LHCN-M2 (cell line): ENCODE results near the gene FARS2. TPM values are rescaled to one million over a fixed set of nuclear protein-coding genes. Genes with fewer than 3 reads are reported as not detected.

ENCODE experiments used
- DNase-seq: peaks from one replicate; pipeline ENCODE4 v3.0.0-alpha.2; 2012; ENCODE audit warnings: low read depth
- total RNA-seq: library from RNA; depleted of rRNA; stranded (reverse); fragments of >200 nt; gene quantifications from 2 replicates; pipeline ENCODE4 v1.2.3, GENCODE V29; 2014

Gene FARS2
- total RNA-seq, 1 experiment from 2014 or later = 11.5 TPM

DNA sequence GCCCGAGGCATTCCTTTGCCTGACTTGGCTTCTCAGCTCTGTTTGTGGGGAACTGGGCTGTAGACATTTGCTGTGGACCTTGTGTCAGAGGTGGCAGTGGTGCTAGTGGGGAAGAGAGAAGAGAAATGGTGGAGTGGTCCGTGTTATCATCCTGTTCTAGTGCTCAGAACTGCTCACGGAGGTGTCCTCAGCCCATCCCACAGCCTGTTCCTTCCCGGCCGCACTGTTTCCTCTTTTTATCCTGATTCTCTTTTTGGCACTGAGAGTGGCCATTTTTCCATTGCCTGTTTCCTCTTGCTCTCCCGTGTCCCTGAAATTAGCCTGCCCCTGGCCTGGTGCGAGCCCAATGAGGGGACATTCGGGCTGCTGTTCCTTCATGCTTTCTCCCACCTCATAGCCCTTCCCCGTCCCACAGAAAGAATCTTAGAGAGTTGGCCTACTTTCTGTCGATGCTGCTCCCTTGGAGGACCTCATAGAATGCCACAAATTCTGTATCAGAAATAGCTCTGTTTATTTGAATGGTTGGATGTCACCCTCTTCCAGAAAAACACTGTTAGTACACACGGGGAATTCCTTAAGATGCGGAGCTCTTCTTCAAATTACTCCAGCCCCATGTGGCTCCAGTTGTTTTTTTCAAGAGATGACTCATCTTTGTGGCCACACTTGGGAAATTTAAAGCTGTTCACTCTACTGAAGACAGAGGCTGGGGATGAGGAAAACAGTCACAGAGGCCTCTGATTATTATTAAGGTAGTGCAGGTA is 26.1 kb downstream of the FARS2 start:
- DNase-seq = peak; percentile 81

DNA sequence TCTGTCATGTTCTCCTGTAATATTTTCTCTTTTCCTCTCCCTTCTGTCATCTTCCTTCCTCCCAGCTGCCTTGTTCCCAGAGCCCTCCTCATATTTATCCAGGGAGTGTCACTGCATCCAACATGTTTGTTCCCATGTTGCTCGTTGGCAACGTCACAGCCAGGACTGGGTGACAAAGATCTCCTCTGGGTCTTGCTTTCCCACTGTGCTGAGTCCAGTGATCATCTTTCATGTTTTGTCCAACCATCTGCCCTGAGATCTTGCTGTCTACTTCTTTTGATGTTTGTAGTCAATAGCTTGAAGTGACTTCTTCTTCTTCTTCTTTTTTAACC is 26.6 kb downstream of the FARS2 start:
- DNase-seq = no peak

DNA sequence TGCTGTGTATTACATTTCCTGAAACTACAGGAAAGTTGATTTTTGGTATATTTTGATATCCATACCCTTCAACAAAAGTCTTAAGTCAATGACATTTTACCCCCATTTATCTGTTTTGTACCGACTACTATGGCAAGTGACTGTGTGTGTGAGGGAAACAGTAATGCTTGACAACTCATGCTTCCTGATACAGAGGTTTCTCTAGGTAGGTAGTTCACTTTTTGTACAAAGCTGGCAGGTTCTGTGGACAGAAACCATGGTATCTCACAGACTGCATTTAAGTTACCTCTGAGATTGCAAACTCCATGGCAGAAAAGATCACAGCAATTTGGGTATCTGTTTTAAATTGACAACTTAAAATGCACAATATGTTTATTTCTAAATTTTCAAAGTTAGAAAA is 28.8 kb downstream of the FARS2 start:
- DNase-seq = no peak

DNA sequence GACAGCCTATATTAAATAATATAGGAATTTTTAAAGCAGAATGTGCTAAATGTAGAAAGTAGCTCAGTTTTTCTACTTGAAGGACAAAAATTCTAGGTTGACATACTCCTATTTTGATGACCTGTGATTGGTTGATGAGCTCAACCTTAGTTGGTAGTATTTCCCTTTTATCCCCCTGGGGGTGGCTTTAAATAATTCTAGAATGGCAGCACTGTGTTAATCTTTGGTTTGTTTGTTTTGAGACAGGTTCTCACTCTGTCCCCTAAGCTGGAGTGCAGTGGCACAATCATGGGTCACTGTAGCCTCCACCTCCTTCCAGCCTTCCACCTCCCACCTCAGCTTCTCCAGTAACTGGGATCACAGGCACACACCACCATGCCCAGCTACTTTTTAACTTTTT is 29.2 kb downstream of the FARS2 start:
- no peak for DNase-seq

DNA sequence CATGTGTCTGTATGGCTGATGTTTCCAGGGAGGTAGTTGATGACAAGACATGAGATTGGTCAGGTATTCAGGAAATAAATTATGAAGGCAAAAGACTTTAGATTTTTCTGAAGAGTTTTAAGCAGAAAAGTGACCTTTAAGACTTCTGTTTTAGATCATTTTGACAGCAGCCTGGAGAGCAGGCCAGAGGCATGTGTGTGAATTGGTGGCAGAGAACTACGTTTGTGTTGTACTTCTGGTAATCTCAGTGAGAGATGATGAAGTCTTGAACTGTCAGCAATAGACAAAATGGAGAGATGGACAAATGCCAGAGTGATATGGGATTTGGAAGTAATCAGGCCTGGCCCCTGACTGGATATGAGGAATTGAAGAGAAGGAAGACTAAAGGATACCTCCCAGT is 30.8 kb downstream of the FARS2 start:
- DNase-seq = no peak

DNA sequence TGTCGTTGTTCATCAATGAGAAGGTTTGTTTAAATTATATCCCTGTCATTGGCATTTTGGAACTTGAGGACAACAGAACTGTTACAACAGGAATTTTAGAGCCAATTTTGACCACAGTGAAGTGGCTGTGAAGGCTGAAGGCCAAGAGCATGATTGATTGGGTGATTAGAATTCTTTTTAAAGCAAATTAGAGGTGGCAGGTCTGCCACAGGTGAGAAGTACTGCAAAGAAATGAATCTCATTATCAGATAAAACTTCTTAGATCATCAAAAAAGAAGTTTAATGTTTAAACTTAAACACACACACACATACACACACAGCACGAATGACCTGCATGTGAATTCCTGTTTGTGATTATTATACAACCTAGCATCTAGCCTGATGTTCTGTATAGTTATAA is 32.4 kb downstream of the FARS2 start:
- no peak for DNase-seq

DNA sequence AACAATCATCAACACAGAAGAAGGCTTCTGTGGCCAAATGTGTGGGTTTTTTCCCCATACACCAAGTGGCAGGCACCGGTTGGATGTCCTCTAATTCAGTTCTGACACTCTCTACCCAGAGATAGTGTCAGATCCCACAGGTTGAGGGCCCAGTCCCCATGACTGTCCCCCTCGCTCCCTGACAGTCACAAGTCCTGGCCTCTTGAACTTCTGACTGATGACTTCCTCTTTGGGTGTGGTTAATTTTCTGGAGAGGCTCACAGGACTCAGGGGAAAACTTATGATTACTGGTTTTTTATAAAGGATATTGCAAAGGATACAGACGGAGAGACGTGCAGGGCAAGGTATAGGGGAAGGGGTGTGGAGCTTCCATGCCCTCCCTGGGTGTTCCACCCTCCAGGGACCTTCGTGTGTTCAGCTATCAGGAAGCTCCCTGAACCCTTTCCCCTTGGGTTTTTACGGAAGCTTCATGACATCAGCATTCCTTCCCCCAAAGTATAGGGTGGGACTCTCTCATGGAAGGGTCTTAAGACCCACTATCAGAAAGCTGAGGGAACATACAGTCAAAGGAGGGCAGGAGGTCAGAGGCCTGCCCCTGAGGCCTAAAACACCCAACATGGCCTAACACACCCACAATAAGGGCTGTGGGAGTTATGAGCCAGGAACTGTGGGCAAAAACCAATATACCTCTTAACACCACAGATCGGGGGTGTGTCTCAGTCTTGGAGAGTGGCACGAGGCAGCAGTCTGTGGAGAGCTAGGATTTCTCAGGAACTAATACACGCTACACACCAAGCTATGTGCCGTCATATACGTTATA is 33.3 kb downstream of the FARS2 start:
- no peak for DNase-seq

DNA sequence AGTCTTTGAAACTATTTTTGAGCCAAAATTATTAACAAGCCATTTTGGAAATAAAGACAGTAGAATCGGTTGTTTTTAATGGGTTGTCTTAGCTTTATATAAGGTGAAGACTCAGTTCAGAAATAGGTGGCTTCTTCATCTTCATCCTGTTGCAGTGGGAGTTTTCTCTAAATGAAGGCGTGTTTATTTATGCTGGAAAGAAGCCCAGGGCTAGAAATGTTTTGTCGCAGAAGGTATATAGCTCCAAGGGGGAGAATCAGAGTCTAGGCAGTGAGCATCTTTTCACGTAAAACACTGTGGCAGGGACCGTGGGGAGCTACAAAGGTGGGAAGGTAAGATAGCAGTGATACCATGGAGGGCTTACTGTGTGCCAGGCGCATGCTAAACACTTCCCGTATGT is 34.3 kb downstream of the FARS2 start:
- no peak for DNase-seq

DNA sequence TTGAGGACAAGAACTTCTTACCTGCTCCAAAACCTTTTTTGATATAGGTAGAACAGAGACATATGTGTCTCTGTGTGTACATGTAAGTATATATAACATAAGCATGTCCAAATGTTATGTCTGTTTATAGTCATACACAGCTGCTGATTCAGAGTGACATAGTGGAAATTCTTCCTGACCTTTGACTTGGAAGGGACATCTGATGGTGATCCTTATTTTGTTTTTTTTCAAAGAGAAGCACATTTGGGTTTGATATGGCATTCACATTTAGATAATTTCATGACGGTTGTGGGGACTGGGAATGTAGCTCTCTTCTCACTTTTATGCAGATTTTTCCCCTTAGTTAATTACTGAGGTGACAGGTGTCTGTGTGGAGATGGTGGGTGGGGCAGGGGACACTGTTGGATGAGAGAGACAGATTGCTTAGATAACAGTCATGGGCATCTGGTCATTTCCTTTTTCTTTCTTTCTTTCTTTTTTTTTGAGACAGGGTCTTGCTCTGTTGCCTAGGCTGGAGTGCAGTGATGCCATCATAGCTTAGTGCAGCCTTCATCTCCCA is 39.0 kb downstream of the FARS2 start:
- DNase-seq = no peak

DNA sequence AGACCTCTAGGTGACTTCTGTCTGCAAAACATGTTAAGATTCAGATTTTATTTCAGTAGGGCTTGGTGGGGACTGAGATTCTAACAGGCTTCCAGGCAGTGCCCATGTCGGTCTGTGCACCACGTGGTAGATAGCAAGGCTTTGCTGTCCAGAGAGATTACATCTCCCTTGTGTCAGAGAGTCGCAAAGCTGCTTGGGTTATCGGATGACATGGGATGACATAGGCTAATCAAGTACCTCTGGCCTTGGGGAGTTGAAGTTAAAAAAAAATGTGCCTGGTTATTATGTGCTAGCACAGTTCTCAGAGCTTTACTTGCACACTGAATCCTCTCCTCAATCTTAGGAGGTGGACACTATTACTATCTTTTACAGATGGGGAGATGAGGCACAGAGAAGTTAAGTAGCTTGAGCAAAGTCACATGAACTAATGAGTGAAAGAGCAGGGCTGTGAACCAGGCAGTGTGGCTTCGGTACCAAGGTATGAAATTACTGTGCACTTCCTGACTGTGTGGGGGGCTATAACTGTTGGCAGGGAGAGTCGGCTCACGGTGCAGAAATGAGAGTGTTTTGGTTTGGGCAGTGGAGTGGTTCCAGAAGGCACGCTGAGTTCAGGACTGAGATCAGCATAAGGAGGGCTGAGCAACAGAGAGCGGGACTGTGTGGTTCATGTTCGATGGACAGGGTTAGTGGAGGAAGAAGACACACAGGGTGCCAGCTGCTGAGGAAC is 41.1 kb downstream of the FARS2 start:
- DNase-seq = no peak

DNA sequence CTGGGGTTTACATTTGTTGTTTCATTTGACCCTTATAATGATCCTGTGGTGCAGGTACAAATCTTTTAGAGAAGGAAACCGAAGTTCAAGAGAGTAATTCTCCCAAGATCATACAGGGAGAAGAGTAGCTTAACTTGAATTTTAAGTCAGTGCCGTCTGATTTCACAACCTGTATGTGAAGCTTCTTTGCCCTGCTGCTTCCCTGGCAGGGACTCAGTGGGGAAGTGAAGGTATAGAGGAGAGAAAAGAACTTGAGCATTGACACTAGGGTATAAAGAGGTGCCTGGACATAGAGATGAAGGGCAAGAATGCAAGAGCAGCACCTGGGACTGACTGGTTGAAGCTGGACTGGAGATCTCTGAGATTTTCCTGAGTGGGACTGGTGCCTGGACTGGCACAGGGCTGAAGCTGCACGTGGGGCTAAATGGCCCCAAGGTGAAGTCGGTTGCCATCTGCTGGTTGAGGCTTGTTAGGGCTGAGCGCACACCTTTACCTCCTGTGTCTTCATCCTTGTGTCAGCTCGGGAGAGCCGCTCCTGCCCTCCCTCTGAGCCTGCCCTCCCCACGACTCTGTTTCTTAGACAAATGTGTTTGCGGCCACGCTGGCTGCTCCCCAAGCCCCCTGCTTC is 41.8 kb downstream of the FARS2 start:
- no peak for DNase-seq

DNA sequence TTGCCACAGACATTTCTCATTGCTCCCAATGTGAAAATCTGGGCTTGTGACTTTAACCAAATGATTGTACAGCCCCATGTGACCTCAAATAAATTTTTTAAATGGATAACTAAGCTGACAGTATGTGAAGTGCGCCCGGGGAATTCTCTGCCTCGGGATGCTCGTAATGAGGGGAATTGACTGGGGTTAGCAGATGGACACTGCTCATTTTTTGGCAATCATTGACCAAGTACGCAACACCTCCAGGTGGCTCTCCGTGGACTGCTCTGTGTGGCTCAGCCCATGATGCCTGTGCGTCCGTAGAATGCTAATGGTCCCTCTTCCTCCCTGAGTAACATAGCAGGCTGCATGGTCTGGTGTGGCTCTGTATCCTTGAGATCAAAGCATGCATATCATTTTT is 42.4 kb downstream of the FARS2 start:
- no peak for DNase-seq

DNA sequence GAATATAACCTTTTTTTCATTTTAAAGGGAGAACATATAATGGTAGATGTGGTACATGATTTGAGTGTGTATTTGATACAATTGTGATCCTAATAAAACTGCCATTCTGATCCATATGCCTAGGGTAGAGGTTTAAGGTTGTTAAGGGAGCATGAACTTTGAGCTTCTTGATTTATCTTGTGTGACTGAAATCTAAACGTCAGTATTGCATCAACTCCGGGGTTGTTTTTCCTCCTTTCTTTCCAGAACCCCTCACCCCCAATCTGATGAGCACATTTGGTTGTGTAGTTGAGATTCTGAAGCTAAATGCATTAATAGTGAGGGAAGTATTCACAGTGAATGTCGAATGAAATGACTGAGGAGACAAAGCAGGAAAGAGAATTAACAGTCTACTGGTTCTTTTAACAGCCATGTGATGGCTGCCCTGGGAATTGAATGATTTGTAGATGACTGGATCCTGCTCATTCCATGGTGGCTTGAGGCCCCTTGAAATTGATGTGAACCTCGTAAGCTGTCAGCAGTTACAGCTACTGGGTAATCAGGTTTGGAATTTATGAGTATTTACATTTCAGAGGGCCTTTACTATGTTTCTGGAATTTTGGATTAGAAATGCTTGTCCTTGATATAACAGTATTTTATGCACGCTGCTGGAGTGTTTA is 44.8 kb downstream of the FARS2 start:
- DNase-seq = peak; percentile 13

DNA sequence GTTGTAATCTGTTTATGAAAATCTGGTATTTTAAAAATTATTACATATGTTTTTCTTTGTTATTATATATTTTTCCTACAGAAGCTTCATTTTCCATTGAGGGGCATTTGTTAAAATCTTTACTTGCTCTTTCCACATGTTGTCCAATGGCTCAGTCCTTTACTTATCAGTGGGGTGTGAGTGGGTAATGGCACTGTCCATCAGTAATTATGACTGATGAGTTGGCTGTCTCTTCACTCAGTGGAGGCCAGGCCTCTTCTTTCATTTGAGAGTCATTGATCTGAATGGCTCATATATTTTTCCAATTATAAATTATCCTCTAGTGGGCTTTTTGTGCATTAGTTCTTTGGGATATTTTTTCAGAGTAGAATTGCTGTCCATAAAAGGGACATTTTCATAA is 45.7 kb downstream of the FARS2 start:
- no peak for DNase-seq

DNA sequence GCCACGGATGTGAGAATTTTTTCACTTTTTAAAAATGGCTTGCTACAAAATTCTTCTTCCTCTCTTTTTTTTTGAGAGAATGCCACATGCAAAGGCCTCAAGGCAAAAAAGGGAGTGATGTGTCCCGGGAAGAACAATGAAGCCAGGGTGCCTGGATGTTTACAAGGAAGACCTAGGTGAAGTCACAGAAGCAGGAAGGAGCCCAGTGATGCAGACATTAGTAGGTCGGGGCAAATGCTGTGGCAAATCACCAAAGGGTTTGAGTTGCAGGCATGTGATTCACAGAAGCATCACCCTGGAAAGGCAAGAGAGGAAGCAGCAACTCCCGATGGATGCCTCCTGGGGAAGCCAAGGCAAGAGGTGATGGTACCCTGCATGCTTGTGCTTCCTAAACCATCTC is 46.8 kb downstream of the FARS2 start:
- no peak for DNase-seq

DNA sequence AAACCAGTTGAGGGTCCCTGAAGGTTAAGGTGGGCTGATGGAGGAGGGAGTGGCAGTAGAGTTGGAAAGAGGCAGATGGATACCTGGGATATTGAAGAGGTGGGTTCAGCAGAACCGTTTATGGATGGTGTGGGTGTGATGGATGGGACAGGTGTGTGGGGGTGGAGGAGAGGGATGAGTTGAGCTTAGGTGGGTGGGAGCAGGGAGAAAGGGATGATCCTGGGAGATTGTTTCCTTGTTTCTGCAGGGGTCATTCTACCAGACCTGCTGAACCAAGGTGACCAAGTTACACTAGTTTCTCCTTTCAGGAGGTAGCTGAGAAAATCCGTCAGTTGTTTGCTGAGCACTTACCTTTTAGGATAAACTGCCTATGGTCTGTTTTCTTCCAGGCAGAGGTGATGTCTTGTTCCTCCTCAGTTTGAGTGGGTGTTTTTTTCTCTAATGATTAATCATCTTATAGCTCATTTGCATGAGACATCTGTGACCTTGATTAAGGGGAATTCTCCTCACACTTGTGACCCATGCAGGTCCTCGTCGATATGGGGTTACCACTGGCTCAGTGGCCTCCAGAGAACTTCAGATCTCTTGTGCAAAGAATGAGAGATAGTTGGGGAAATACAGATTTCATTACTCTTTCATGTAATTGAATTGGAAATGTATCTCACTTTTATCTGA is 53.0 kb downstream of the FARS2 start:
- no peak for DNase-seq

DNA sequence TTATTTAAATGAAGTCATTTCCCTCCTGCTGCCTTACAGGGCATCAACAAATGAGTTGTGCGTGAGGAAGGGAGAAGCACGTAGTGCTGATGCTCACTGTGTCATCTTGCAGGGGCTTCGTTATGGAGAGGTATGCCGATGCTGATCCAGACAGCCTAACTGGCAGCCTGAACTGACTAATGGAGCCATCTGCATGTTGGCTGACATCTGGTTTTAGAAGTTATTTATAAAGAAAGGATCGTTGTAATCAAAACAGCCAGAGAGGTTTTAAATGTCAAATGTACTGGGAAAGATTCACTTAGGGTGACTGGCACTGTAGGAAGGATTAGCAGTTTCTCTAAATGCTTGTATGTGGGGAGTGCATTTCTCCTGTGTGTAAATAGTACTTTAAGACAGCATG is 54.6 kb downstream of the FARS2 start:
- DNase-seq = peak; percentile 34

DNA sequence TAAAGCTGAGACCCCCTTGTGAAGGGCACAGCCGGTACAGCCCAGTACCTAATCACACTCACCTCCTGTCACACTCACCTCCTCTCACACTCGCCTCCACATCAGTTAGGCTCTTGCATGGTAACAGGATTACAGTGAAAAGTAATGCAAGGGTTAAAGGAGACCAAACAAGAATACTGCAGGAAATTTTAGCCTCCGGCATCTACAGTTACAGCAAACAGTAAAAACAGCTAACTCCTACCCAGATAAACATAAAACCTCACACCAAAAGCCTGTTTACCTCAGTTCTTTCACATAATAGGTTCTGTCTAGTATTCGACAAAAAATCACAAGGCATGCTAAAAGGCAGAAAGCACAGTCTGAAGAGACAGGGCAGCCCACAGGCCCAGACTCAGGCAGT is 55.6 kb downstream of the FARS2 start:
- DNase-seq = no peak

DNA sequence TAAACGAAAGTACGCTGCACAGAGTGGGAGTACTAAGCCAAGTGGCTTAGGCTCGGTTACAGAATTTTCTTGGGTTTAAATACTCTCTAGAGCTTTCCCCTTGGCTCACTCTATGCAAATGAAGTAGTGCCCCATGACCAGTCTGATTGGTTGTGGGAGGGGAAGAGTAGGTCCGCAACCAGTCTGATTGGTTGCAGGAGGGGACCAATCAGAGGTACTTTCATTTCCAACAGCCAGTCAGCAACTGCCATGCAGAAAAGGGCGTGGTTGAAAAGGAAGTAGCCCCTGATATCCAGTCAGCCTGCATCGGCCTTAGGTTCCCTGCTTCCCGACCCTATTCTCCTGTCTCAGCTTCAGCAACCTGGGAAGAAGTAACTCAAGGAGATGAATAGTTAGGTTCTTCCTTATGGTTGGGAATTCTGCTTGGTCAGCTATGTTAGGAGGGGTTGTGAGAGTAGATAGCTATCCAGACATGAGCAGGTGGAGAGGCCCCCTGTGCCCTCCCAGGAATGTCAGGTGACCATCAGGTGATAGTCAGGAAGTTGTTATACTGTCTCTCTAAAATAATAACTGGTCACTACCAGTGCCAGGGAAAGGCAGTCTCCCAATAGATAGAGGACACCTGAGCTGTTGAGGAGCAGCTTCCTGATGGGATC is 57.4 kb downstream of the FARS2 start:
- DNase-seq = no peak

DNA sequence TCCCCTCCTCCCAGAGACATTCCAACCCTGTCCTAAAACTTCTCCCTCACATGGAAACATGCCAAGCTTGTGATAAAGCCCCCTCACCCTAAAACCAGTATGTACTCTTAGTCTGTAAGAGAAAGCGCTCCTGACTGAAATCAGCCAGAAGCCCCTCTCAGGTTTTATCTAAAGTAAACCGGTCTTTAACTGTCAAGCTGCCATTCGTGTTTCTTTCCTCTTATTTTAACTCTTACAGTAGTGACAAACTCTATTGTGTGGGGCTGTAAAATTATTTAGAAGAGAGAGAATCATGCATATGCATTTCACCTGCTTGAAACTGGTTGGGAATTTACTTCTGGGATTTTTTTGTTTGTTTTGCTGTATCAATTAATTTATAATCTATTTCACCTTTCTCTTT is 62.7 kb downstream of the FARS2 start:
- no peak for DNase-seq
